ENCODE results near the gene OAF.

The OAF gene

DNA sequence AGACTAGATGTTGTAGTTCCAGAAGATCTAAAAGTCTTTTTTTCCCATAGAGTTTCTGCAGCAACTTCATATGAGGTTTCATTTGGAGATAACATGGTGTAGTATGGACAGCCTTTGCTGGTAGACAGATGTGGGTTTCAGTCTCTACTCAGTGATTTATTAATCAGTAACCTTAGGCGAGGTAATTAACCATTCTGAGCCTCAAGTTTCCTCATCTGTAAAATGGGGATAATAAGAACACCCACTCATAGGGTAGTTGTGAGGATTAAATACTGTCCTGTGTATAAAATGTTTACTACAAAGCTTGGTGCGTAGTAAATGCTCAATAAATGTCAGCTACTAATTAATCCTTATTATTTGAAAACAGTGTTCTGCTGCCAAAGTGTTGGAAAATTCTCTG lies 45.9 kb downstream of the OAF start:
- Histone ChIP-seq H3K9ac (ENCODE audit: insufficient read length) (no peak overlapping the region), H3K36me3 (ENCODE audit: insufficient read depth, low read length) (no peaks in the 10 kb centered on the region), H3K4me3 (no peak overlapping the region), H3K27ac (no peak overlapping the region), H3K9me3 (ENCODE audit: low read depth, low read length) (no peaks in the 10 kb centered on the region)
- no peak for DNase-seq (ENCODE audit: low read depth, low spot score)
- no peak for TF ChIP-seq EZH2 (IDR thresholded peaks at IDR 0.05)
- TF ChIP-seq POLR2AphosphoS5 (IDR thresholded peaks at IDR 0.05; ENCODE audit: borderline replicate concordance, low read depth, low read length) = no peak
- TF ChIP-seq FOXP2 (optimal IDR thresholded peaks at IDR 0.05; ENCODE audit: control extremely low read depth, extremely low read length, insufficient read depth) = no peak

DNA sequence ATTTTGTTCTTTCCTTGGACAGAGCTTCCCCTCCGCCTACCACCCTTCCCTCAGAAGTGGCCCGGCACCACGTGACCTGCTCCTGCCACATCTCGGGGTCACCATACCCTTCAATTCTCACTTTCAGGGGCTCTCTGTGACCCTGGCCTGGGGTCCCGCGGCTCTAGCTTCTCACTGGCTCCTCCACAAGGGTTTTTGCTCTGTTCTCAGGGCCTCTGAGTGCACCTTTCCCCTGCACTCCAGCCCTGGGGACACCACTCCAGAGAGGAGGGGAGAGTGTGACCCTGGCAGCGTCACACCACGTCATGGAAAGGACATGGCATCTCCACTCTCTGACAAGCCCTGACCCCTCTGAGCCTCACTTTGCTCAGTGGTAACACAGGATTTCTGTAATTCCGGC lies 46.5 kb downstream of the OAF start:
- H3K9me3 ChIP-seq (ENCODE audit: low read depth, low read length) = no peaks in the 10 kb centered on the region
- no peak overlapping the region for H3K27ac ChIP-seq
- H3K9ac ChIP-seq (ENCODE audit: insufficient read length) = no peak overlapping the region
- no peak for TF ChIP-seq POLR2AphosphoS5 (IDR thresholded peaks at IDR 0.05; ENCODE audit: borderline replicate concordance, low read depth, low read length)
- TF ChIP-seq EZH2 (IDR thresholded peaks at IDR 0.05) = no peak
- TF ChIP-seq FOXP2 (optimal IDR thresholded peaks at IDR 0.05; ENCODE audit: control extremely low read depth, extremely low read length, insufficient read depth) = no peak
- no peaks in the 10 kb centered on the region for H3K36me3 ChIP-seq (ENCODE audit: insufficient read depth, low read length)
- no peak for DNase-seq (ENCODE audit: low read depth, low spot score)
- no peak overlapping the region for H3K4me3 ChIP-seq

DNA sequence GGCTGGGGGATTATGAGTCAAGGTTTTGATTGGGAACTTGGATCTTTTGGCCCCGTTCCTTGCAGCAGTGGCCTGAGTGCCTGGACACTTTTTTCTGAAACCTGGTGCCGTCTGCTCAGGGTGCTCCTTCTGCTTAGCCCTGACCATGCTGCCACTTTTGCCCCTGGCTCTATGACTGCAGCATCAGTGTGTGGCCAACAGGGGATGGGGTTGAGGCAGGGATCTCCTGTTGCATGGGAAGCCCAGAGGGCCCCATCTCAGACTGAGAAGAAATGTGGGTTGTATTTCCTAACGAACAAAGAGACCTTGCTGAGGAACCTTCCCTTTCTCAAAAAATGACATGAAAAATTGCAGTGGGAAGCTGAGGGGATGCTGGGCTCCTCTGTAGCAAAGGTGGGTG lies 47.8 kb downstream of the OAF start:
- no peak overlapping the region for H3K9ac ChIP-seq (ENCODE audit: insufficient read length)
- H3K9me3 ChIP-seq (ENCODE audit: low read depth, low read length) = no peaks in the 10 kb centered on the region
- no peak overlapping the region for H3K27ac ChIP-seq
- H3K4me3 ChIP-seq = no peak overlapping the region
- H3K36me3 ChIP-seq (ENCODE audit: insufficient read depth, low read length) = no peaks in the 10 kb centered on the region
- no peak for DNase-seq (ENCODE audit: low read depth, low spot score)
- TF ChIP-seq POLR2AphosphoS5 (IDR thresholded peaks at IDR 0.05; ENCODE audit: borderline replicate concordance, low read depth, low read length) = no peak
- TF ChIP-seq EZH2 (IDR thresholded peaks at IDR 0.05) = no peak
- no peak for TF ChIP-seq FOXP2 (optimal IDR thresholded peaks at IDR 0.05; ENCODE audit: control extremely low read depth, extremely low read length, insufficient read depth)

DNA sequence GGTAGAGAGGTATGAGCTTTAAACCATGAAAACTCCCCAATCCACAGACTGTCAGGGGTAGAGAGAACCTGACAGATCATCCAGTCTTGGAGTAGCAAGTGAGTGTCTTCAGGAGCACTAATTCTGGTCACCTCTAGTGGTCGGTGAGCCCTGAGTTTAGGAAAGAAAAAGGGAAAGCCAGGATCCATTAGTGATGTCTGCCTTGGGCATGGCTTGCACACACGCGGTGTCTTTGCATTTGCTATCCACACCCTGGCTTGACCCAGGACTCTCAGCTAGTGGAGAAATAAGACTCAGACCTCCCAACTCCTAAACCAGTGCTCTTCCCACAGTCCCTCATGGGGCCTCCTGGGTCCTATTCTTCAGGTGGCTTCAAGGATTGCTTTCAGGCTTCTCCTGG lies 48.4 kb downstream of the OAF start:
- DNase-seq (ENCODE audit: low read depth, low spot score) = no peak
- TF ChIP-seq POLR2AphosphoS5 (IDR thresholded peaks at IDR 0.05; ENCODE audit: borderline replicate concordance, low read depth, low read length) = no peak
- no peak for TF ChIP-seq FOXP2 (optimal IDR thresholded peaks at IDR 0.05; ENCODE audit: control extremely low read depth, extremely low read length, insufficient read depth)
- no peak for TF ChIP-seq EZH2 (IDR thresholded peaks at IDR 0.05)
- Histone ChIP-seq H3K4me3 (no peak overlapping the region), H3K9ac (ENCODE audit: insufficient read length) (no peak overlapping the region), H3K27ac (no peak overlapping the region), H3K9me3 (ENCODE audit: low read depth, low read length) (no peaks in the 10 kb centered on the region), H3K36me3 (ENCODE audit: insufficient read depth, low read length) (no peaks in the 10 kb centered on the region)

DNA sequence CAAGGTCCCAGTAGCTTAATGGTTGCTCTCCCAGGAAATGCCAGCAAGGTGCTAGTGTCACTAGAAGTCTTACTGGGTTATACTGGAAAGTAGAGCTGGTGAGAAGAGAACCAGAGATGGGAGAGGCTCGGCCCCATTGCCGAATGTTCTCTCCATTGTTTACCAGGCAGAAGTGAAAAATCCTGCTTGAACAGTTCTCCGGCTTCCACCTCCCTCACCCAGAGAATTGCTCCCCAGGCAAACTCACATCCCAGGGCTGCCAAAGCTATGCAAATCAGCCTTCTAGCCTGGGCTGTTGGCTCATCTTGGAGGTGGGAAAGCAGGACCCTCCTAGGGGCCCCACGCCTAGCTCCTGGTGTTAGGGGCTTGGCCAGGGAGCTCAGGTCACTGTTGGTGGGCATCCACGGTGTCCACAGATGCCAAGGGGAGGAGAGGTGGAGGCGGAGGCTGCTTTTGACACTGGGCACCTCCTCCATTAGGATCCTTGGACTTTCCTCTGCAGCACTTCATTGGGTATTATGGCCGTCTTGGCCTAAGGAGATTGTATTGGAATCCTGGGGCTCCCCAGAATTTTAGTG lies 49.2 kb downstream of the OAF start:
- no peak for DNase-seq (ENCODE audit: low read depth, low spot score)
- Histone ChIP-seq H3K4me3 (no peak overlapping the region), H3K9ac (ENCODE audit: insufficient read length) (no peak overlapping the region), H3K36me3 (ENCODE audit: insufficient read depth, low read length) (no peaks in the 10 kb centered on the region), H3K27ac (no peak overlapping the region), H3K9me3 (ENCODE audit: low read depth, low read length) (no peaks in the 10 kb centered on the region)
- TF ChIP-seq FOXP2 (optimal IDR thresholded peaks at IDR 0.05; ENCODE audit: control extremely low read depth, extremely low read length, insufficient read depth) = no peak
- no peak for TF ChIP-seq EZH2 (IDR thresholded peaks at IDR 0.05)
- TF ChIP-seq POLR2AphosphoS5 (IDR thresholded peaks at IDR 0.05; ENCODE audit: borderline replicate concordance, low read depth, low read length) = no peak

DNA sequence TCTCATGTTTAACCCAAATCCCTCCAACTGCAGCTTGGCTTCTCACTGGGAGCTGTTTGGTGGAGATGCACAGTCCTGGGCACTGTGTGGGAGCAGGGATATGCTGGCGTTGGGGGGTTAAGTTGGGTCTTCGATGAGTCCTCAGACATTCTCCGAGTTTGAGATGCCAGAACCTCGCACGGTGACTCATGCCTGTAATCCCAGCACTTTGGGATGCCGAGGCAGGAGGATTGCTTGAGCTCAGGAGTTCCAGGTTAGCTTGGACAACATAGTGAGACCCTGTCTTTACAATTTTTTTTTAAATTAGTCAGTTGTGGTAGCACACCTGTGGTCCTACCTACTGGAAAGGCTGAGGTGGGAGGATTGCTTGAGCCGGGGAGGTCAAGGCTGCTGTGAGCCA lies 49.8 kb downstream of the OAF start:
- Histone ChIP-seq H3K9ac (ENCODE audit: insufficient read length) (no peak overlapping the region), H3K27ac (no peak overlapping the region), H3K9me3 (ENCODE audit: low read depth, low read length) (no peaks in the 10 kb centered on the region), H3K36me3 (ENCODE audit: insufficient read depth, low read length) (no peaks in the 10 kb centered on the region), H3K4me3 (no peak overlapping the region)
- DNase-seq (ENCODE audit: low read depth, low spot score) = no peak
- no peak for TF ChIP-seq FOXP2 (optimal IDR thresholded peaks at IDR 0.05; ENCODE audit: control extremely low read depth, extremely low read length, insufficient read depth)
- no peak for TF ChIP-seq EZH2 (IDR thresholded peaks at IDR 0.05)
- TF ChIP-seq POLR2AphosphoS5 (IDR thresholded peaks at IDR 0.05; ENCODE audit: borderline replicate concordance, low read depth, low read length) = no peak

DNA sequence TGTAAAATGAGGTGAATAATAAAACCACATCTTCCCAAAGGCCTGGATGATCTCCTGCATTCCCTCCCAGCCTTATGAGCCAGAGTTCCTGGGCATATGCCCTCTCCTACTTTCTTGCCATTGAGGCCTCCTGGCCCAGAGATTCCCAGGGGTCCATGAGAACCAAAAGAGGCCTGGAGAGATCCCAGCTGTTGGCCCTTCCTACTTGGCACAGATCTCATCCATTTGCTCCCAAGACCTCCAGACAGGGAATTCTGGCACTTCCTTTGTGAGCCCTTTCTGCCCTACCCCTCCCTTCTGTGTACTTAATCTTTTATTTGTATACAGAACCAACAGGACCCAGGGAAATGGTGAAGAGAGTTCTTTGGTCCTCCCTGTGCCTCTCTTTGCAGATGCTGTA lies 50.5 kb downstream of the OAF start:
- Histone ChIP-seq H3K9me3 (ENCODE audit: low read depth, low read length) (no peaks in the 10 kb centered on the region), H3K9ac (ENCODE audit: insufficient read length) (no peak overlapping the region), H3K36me3 (ENCODE audit: insufficient read depth, low read length) (no peaks in the 10 kb centered on the region), H3K27ac (no peak overlapping the region), H3K4me3 (no peak overlapping the region)
- TF ChIP-seq FOXP2 (optimal IDR thresholded peaks at IDR 0.05; ENCODE audit: control extremely low read depth, extremely low read length, insufficient read depth) (no peak), EZH2 (IDR thresholded peaks at IDR 0.05) (no peak), POLR2AphosphoS5 (IDR thresholded peaks at IDR 0.05; ENCODE audit: borderline replicate concordance, low read depth, low read length) (no peak)
- DNase-seq (ENCODE audit: low read depth, low spot score) = no peak

DNA sequence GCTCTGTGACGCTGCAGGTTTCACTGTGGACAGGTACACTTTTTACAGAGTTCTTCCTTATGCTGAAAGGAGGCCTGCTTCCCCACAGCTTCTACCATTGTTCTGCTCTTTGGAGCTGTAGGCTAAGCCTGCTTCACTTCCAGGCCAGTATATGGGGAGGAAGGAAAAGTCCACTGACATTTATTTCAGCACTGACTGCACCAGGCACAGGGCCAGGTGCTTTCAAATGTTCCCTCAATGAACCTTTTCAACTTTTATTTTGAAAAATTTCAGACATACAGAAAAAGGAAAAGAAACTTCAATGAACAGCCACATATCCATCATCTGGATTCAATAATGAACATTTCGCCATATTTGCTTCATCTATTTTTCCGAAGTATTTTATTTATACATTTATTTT lies 51.1 kb downstream of the OAF start:
- Histone ChIP-seq H3K9me3 (ENCODE audit: low read depth, low read length) (no peaks in the 10 kb centered on the region), H3K9ac (ENCODE audit: insufficient read length) (no peak overlapping the region), H3K36me3 (ENCODE audit: insufficient read depth, low read length) (no peaks in the 10 kb centered on the region), H3K27ac (no peak overlapping the region), H3K4me3 (no peak overlapping the region)
- DNase-seq (ENCODE audit: low read depth, low spot score) = no peak
- TF ChIP-seq POLR2AphosphoS5 (IDR thresholded peaks at IDR 0.05; ENCODE audit: borderline replicate concordance, low read depth, low read length) (no peak), FOXP2 (optimal IDR thresholded peaks at IDR 0.05; ENCODE audit: control extremely low read depth, extremely low read length, insufficient read depth) (no peak), EZH2 (IDR thresholded peaks at IDR 0.05) (no peak)

DNA sequence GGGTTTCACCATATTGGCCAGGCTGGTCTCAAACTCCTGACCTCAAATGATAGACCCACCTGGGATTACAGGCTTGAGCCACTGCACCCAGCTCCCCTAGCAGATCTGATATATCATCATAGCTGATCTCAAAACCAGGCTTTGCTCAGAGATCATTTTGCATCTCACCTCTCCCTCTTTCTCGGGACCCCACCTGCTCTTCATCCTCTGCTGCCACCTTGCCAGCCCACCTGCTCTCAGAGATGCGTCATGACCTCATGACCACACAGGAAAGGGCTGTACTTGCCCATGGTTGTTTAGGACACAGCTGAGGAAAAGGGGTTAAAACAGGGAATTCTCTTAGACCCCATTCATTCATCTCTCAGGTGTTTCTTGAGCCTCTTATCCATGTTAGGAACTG lies 56.5 kb downstream of the OAF start:
- TF ChIP-seq FOXP2 (optimal IDR thresholded peaks at IDR 0.05; ENCODE audit: control extremely low read depth, extremely low read length, insufficient read depth) (no peak), EZH2 (IDR thresholded peaks at IDR 0.05) (no peak), POLR2AphosphoS5 (IDR thresholded peaks at IDR 0.05; ENCODE audit: borderline replicate concordance, low read depth, low read length) (no peak)
- H3K9ac ChIP-seq (ENCODE audit: insufficient read length) = no peak overlapping the region

More for the DNA sequence above, 56.5 kb downstream of the OAF start:
- no peaks in the 10 kb centered on the region for H3K36me3 ChIP-seq (ENCODE audit: insufficient read depth, low read length)
- no peak overlapping the region for H3K27ac ChIP-seq
- no peaks in the 10 kb centered on the region for H3K9me3 ChIP-seq (ENCODE audit: low read depth, low read length)
- no peak for DNase-seq (ENCODE audit: low read depth, low spot score)
- H3K4me3 ChIP-seq = no peak overlapping the region
